Endothelial cell of umbilical vein (primary cell): ENCODE results near the gene MTCL1. TPM values are rescaled to one million over a fixed set of nuclear protein-coding genes. Genes with fewer than 3 reads are reported as not detected.

ENCODE experiments used
- BruUV-seq: library from RNA; stranded (reverse); fragments of 400-500 nt; replicated peaks from 2 replicates; lab custom pipeline; 2021; lab: Mats Ljungman, UMichigan
- CTCF ChIA-PET: fragments of 300-600, 350-600 bp; sonication (Branson Sonifier 250); formaldehyde crosslinking; loops from one replicate; lab custom pipeline; 2021; ENCODE audit warnings: antibody characterized with exemption, inconsistent platforms; lab: Charles Lee
- POLR2A ChIA-PET: fragments of 300-600, 350-600 bp; sonication (Branson Sonifier 250); formaldehyde crosslinking; loops from one replicate; lab custom pipeline; 2021; ENCODE audit warnings: antibody characterized with exemption, inconsistent platforms; lab: Charles Lee
- DNase-seq: peaks from one replicate; pipeline ENCODE4 v3.0.0-alpha.2; 2011; ENCODE audit warnings: low read depth, low spot score
- FAIRE-seq: peaks from 2 replicates; lab custom pipeline; 2011; peaks lifted over from hg19 to GRCh38; lab: Jason Lieb, UNC
- H2AFZ ChIP-seq: 2 replicates; pipeline ENCODE4 v1.6.0; 2012; ENCODE audit warnings: low read depth, low read length, control low read depth, inconsistent platforms
- H3K27ac ChIP-seq: 2 replicates; pipeline ENCODE4 v1.5.1; 2011; ENCODE audit warnings: low read depth, mild to moderate bottlenecking, control low read depth, low read length, moderate library complexity; ENCODE audit not compliant: insufficient read depth
- H3K27me3 ChIP-seq, 2 experiments: 2 replicates each; pipeline versions ENCODE4 v1.6.0 to v1.6.1; 2011; ENCODE audit warnings: low read length in 2 of 2, mixed read lengths in 1 of 2; ENCODE audit not compliant: control insufficient read depth in 2 of 2, insufficient read depth in 2 of 2
- H3K36me3 ChIP-seq, 2 experiments: 2 replicates in 1 of 2; 3 replicates in 1 of 2; pipeline ENCODE4 v1.5.1; 2011; ENCODE audit warnings: low read length in 2 of 2, mild to moderate bottlenecking in 1 of 2, moderate library complexity in 1 of 2; ENCODE audit not compliant: control insufficient read depth in 2 of 2, insufficient read depth in 2 of 2; ENCODE audit errors: extremely low read depth in 1 of 2
- H3K4me1 ChIP-seq: 3 replicates; pipeline ENCODE4 v1.5.1; 2011; ENCODE audit warnings: mild to moderate bottlenecking, low read length; ENCODE audit not compliant: control insufficient read depth, insufficient read depth; ENCODE audit errors: extremely low read depth
- H3K4me2 ChIP-seq: 2 replicates; pipeline ENCODE4 v1.6.1; 2011; ENCODE audit warnings: low read length, control low read depth, mixed read lengths; ENCODE audit not compliant: insufficient read depth
- H3K4me3 ChIP-seq, 3 experiments: fragments of 200-600 bp in 1 of 3; sonication (generic), shearing (Covaris generic) in 1 of 3; replicated peaks in 1 of 3; 2 replicates each; pipeline ENCODE4 v1.5.1; 2011 to 2016; ENCODE audit warnings: control low read depth in 3 of 3, low read length in 3 of 3, mild to moderate bottlenecking in 2 of 3, inconsistent platforms in 1 of 3, low read depth in 1 of 3, moderate library complexity in 1 of 3; ENCODE audit not compliant: insufficient read depth in 1 of 3
- H3K79me2 ChIP-seq: 2 replicates; pipeline ENCODE4 v1.6.0; 2012; ENCODE audit warnings: low read length, inconsistent platforms; ENCODE audit not compliant: control insufficient read depth, insufficient read depth
- H3K9ac ChIP-seq: replicated peaks from 2 replicates; pipeline ENCODE3; 2011; ENCODE audit warnings: low read length, control low read depth; ENCODE audit not compliant: insufficient read depth; ENCODE audit errors: extremely low read depth
- H3K9me1 ChIP-seq: replicated peaks from 3 replicates; pipeline ENCODE4 v1.6.0; 2011; ENCODE audit warnings: mild to moderate bottlenecking, low read length; ENCODE audit not compliant: control insufficient read depth, insufficient read depth; ENCODE audit errors: extremely low read depth
- H3K9me3 ChIP-seq: replicated peaks from 2 replicates; pipeline ENCODE4 v1.5.1; 2012; ENCODE audit warnings: low read length, inconsistent platforms; ENCODE audit not compliant: control insufficient read depth, insufficient read depth
- H4K20me1 ChIP-seq: replicated peaks from 2 replicates; pipeline ENCODE3; 2011; ENCODE audit warnings: mild to moderate bottlenecking, low read length; ENCODE audit not compliant: control insufficient read depth, insufficient read depth; ENCODE audit errors: extremely low read depth
- EZH2 ChIP-seq: IDR thresholded peaks from 2 replicates; pipeline ENCODE4 v1.6.1; 2012; ENCODE audit warnings: borderline replicate concordance, low read depth, mild to moderate bottlenecking, moderate library complexity, low read length, inconsistent platforms; ENCODE audit not compliant: severe bottlenecking
- FOS ChIP-seq: IDR thresholded peaks from 2 replicates; pipeline ENCODE4 v1.6.1; 2011; ENCODE audit warnings: mild to moderate bottlenecking, low read length, moderate library complexity, borderline replicate concordance; ENCODE audit not compliant: insufficient read depth
- GATA2 ChIP-seq: IDR thresholded peaks from 2 replicates; pipeline ENCODE4 v1.7.0; 2011; ENCODE audit warnings: low read depth, mild to moderate bottlenecking, moderate library complexity, mixed read lengths, low read length; ENCODE audit not compliant: insufficient read length, insufficient read depth
- JUN ChIP-seq: IDR thresholded peaks from 2 replicates; pipeline ENCODE4 v1.6.1; 2011; ENCODE audit warnings: borderline replicate concordance, low read depth; ENCODE audit not compliant: insufficient read length, insufficient read depth
- MYC ChIP-seq: IDR thresholded peaks from one replicate; pipeline ENCODE4 v1.6.1; 2011; ENCODE audit warnings: mild to moderate bottlenecking, low read depth, low read length
- POLR2A ChIP-seq: IDR thresholded peaks from 2 replicates; pipeline ENCODE4 v1.6.1; 2012; ENCODE audit warnings: low read depth, mild to moderate bottlenecking, control low read depth, low read length
- POLR2AphosphoS5 ChIP-seq: IDR thresholded peaks from 2 replicates; pipeline ENCODE4 v1.6.1; 2012; ENCODE audit warnings: low read depth, mild to moderate bottlenecking, control low read depth, low read length, moderate library complexity; ENCODE audit not compliant: insufficient read depth
- dilution Hi-C: fragments of 300-500 bp; cut with MboI; formaldehyde crosslinking; loops from one replicate; pipeline ENCODE4 v1.15.0; 2019; ENCODE audit warnings: low sequenced_read_pairs; ENCODE audit not compliant: extremely low pct_ligation_motif_present
- intact Hi-C: fragments of 100-400 bp; cut with micrococcal nuclease; formaldehyde crosslinking; loops from one replicate; pipeline ENCODE4 v1.10.0; 2022
- polyA plus RNA-seq, 4 experiments: library from polyadenylated mRNA; depleted of rRNA in 3 of 4; stranded (reverse) in 3 of 4; unstranded in 1 of 4; fragments of >200 nt; gene quantifications; 2 replicates each; pipeline versions ENCODE4 v1.2.1 to v1.2.3, GENCODE V29; 2011 to 2012; ENCODE audit warnings: missing spikeins in 1 of 4
- total RNA-seq: library from RNA; stranded (reverse); gene quantifications from 2 replicates; pipeline ENCODE4 v1.2.3, GENCODE V29; 2021
- TF ChIP-seq, protein P1 (sequence below): IDR thresholded peaks from 2 replicates; pipeline ENCODE4 v1.6.1; 2011; ENCODE audit not compliant: insufficient read depth, insufficient read length
- TF ChIP-seq, protein P2 (sequence below), 2 donors: IDR thresholded peaks; 1 replicate in 1 of 2; 2 replicates in 1 of 2; pipeline ENCODE4 v1.5.1; 2011; ENCODE audit warnings: low read length in 2 of 2, mild to moderate bottlenecking in 2 of 2, moderate library complexity in 2 of 2, control low read depth in 1 of 2, inconsistent platforms in 1 of 2, low read depth in 1 of 2; ENCODE audit not compliant: insufficient read depth in 1 of 2; ENCODE audit errors: extremely low read depth in 1 of 2

Gene MTCL1
- total and polyA plus RNA-seq, 2 donors (not counting 3 experiments of a cell fraction or from before 2014, with no cell fraction given): 11.9 to 75.7 TPM

DNA sequence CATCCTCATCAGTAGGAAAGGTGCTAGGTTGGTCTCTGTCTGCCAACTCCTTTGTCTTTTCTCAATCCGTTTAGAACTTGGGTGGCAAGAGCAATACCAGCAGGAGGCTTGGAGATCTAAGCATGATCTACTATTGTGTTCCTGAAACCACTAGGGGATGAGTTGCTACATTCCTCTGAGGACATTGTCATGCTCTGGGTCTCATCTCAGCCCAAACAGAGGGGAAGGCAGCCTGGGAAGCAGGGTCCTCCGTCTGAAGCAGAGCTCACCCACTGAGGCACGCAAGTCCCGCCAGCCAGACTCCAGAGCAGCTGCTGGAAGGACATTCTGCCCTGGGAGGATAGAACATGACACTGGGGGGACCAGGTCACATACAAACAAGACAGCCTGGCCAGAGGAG, 162.9 kb downstream of the MTCL1 start:
- Histone ChIP-seq H3K9me1 (no peaks in the 10 kb centered on the region), H3K4me2 (no peak overlapping the region), H3K4me3 (no peak overlapping the region), H3K79me2 (no peaks in the 10 kb centered on the region), H4K20me1 (no peaks in the 10 kb centered on the region), H3K36me3 (no peaks in the 10 kb centered on the region), H3K27me3 (peaks cover 13% of the 10 kb centered on the region in 2 experiments), H2AFZ (no peak overlapping the region), H3K4me1 (no peaks in the 10 kb centered on the region), H3K9me3 (no peaks in the 10 kb centered on the region), H3K27ac (no peak overlapping the region), H3K9ac (no peak overlapping the region)
- intact Hi-C loops (no loop called here), dilution Hi-C loops (no loop called here)
- no peak for TF ChIP-seq MYC
- no peak for TF ChIP-seq JUN
- no peak for TF ChIP-seq GATA2
- no peak for TF ChIP-seq POLR2AphosphoS5
- no peak for TF ChIP-seq EZH2
- TF ChIP-seq POLR2A: no peak
- TF ChIP-seq, protein P1, sequence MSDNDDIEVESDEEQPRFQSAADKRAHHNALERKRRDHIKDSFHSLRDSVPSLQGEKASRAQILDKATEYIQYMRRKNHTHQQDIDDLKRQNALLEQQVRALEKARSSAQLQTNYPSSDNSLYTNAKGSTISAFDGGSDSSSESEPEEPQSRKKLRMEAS: no peak
- TF ChIP-seq, protein P2, sequence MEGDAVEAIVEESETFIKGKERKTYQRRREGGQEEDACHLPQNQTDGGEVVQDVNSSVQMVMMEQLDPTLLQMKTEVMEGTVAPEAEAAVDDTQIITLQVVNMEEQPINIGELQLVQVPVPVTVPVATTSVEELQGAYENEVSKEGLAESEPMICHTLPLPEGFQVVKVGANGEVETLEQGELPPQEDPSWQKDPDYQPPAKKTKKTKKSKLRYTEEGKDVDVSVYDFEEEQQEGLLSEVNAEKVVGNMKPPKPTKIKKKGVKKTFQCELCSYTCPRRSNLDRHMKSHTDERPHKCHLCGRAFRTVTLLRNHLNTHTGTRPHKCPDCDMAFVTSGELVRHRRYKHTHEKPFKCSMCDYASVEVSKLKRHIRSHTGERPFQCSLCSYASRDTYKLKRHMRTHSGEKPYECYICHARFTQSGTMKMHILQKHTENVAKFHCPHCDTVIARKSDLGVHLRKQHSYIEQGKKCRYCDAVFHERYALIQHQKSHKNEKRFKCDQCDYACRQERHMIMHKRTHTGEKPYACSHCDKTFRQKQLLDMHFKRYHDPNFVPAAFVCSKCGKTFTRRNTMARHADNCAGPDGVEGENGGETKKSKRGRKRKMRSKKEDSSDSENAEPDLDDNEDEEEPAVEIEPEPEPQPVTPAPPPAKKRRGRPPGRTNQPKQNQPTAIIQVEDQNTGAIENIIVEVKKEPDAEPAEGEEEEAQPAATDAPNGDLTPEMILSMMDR (IDR thresholded peaks at IDR 0.05; ENCODE audit: extremely low read depth in 1 of 2, insufficient read depth in 1 of 2, low read depth in 1 of 2, low read length in 2 of 2): no peak
- no peak for TF ChIP-seq FOS
- FAIRE-seq (no peak), DNase-seq (no peak)
- ChIA-PET CTCF (interaction anchor here (1.6 kb wide), 1 partner anchor 12 kb away, joined by 3 read pairs; no protein-coding TSS in a partner anchor), POLR2A (no interaction called here)
- BruUV-seq: no TSS peak
